ENCODE data around the gene STIP1. TPM values are rescaled to one million over a fixed set of nuclear protein-coding genes. Genes with fewer than 3 reads are reported as not detected.

The STIP1 gene
- total RNA-seq, 1 donor from 2014 or later = 209 TPM

- H3K9me3 Mint-ChIP-seq (ENCODE audit: low read depth) = no peaks in the 10 kb centered on the region
- H3K4me3 Mint-ChIP-seq (ENCODE audit: low read depth) = no peak overlapping the region
- H3K4me1 Mint-ChIP-seq (ENCODE audit: low read depth) = peaks cover 13% of the 10 kb centered on the region
- H3K27me3 Mint-ChIP-seq = no peaks in the 10 kb centered on the region
- TF ChIP-seq CTCF (IDR thresholded peaks at IDR 0.05; ENCODE audit: unreplicated experiment) = no peak
- H3K36me3 Mint-ChIP-seq (ENCODE audit: insufficient read depth) = peaks cover 4% of the 10 kb centered on the region
- DNase-seq (ENCODE audit: low spot score, unreplicated experiment) = no peak
- no peak overlapping the region for H3K27ac Mint-ChIP-seq
Measured at GRCh38 chr11:64222651-64223000, 36.7 kb downstream of the STIP1 start.

GRCh38 chr11:64223001-64223651, 37.2 kb downstream of the STIP1 start:
- H3K27me3 Mint-ChIP-seq = no peaks in the 10 kb centered on the region
- no peaks in the 10 kb centered on the region for H3K9me3 Mint-ChIP-seq (ENCODE audit: low read depth)
- no peak for TF ChIP-seq CTCF (IDR thresholded peaks at IDR 0.05; ENCODE audit: unreplicated experiment)
- peaks cover 4% of the 10 kb centered on the region for H3K36me3 Mint-ChIP-seq (ENCODE audit: insufficient read depth)
- H3K27ac Mint-ChIP-seq = no peak overlapping the region
- H3K4me1 Mint-ChIP-seq (ENCODE audit: low read depth) = peaks cover 13% of the 10 kb centered on the region
- H3K4me3 Mint-ChIP-seq (ENCODE audit: low read depth) = no peak overlapping the region
- no peak for DNase-seq (ENCODE audit: low spot score, unreplicated experiment)

GRCh38 chr11:64224151-64224890, 38.4 kb downstream of the STIP1 start:
- Mint-ChIP-seq H3K9me3 (ENCODE audit: low read depth) (no peaks in the 10 kb centered on the region), H3K4me1 (ENCODE audit: low read depth) (peaks cover 7% of the 10 kb centered on the region), H3K27ac (no peak overlapping the region), H3K36me3 (ENCODE audit: insufficient read depth) (no peaks in the 10 kb centered on the region), H3K4me3 (ENCODE audit: low read depth) (peak overlapping the region; percentile 87), H3K27me3 (no peaks in the 10 kb centered on the region)
- no peak for TF ChIP-seq CTCF (IDR thresholded peaks at IDR 0.05; ENCODE audit: unreplicated experiment)
- DNase-seq (ENCODE audit: low spot score, unreplicated experiment) = no peak

GRCh38 chr11:64224891-64225607, 39.1 kb downstream of the STIP1 start:
- Mint-ChIP-seq H3K4me1 (ENCODE audit: low read depth) (peaks cover 13% of the 10 kb centered on the region), H3K4me3 (ENCODE audit: low read depth) (peak overlapping the region; percentile 87), H3K27me3 (no peaks in the 10 kb centered on the region), H3K27ac (no peak overlapping the region), H3K9me3 (ENCODE audit: low read depth) (no peaks in the 10 kb centered on the region), H3K36me3 (ENCODE audit: insufficient read depth) (no peaks in the 10 kb centered on the region)
- TF ChIP-seq CTCF (IDR thresholded peaks at IDR 0.05; ENCODE audit: unreplicated experiment) = no peak
- no peak for DNase-seq (ENCODE audit: low spot score, unreplicated experiment)

Data from progenitor cell of endocrine pancreas (in vitro differentiated cells).